ENCODE results near the gene PLA2G2C. TPM values are rescaled to one million over a fixed set of nuclear protein-coding genes. Genes with fewer than 3 reads are reported as not detected.

Gene PLA2G2C
- total and polyA plus RNA-seq, 2 of the 13 experiments (the other 11 are each of a cell fraction or from before 2014, with no cell fraction given): not detected

DNA sequence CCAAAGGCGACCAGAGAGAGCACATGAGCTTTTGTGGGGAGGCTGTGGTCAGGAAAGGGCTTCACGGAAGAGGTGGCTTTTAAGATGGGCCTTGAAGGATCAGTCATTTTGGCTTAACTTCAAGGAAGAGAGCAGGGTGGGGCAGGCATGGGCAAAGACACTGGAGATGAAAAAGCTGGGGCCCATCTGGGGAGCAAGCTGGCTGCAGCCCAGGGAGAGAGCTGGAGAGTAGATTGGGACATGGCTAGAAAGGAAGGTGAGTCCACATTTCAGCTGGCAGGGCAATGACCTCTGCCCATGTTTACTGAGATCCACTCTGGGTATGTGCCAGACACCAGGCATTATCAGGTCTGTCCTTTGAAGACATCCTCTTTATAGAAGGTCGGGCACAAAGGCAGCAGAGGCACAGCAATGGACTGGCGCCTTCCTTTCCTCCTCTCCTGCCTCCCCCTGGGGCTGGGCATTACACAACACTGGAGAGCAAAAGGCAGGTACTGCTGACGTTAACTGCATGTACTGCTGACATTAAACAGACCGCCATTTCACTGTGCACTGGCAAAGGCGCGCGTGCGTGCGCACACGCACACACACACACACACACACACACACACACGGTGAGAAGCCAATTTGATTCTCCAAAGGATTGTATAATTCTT is 2.6 kb downstream of the PLA2G2C start:
- Histone ChIP-seq H3K9me3 (ENCODE audit: low read length) (no peaks in the 10 kb centered on the region), H3K4me3 (replicated peaks in 1 of 3; ENCODE audit: insufficient read depth in 1 of 3, low read depth in 2 of 3, low read length in 3 of 3) (no peak overlapping the region), H3K4me2 (ENCODE audit: low read depth, low read length) (no peak overlapping the region), H4K20me1 (ENCODE audit: insufficient read depth, low read length) (no peaks in the 10 kb centered on the region), H3K27ac (ENCODE audit: extremely low read length, insufficient read depth, low read length) (no peak overlapping the region), H3K27me3 (ENCODE audit: control insufficient read depth in 1 of 2, insufficient read depth in 2 of 2, low read length in 2 of 2) (peaks cover 2 to 50% of the 10 kb centered on the region in 2 experiments; a peak in 3 of 5 replicates), H3K9ac (ENCODE audit: insufficient read depth, low read depth, low read length) (no peak overlapping the region), H3K4me1 (ENCODE audit: insufficient read depth, low read length) (peaks cover 34% of the 10 kb centered on the region), H3K36me3 (replicated peaks in 1 of 2; ENCODE audit: control insufficient read depth in 1 of 2, insufficient read depth in 2 of 2, low read length in 2 of 2) (no peaks in the 10 kb centered on the region), H3K79me2 (ENCODE audit: insufficient read depth, low read length) (no peaks in the 10 kb centered on the region), H2AFZ (ENCODE audit: low read length) (no peak overlapping the region)
- no TSS peak for BruUV-seq (replicated peaks)
- ATAC-seq: no peak; the same call in 2 of the 3 replicates
- no peak for FAIRE-seq
- POLR2A ChIA-PET: no interaction called here
- in situ Hi-C loops (cut with HindIII; ENCODE audit: extremely low pct_ligation_motif_present, low pct_unique_long_range_greater_than_20kb) (no loop called here), intact Hi-C loops (cut with micrococcal nuclease; ENCODE audit: unreplicated experiment) (no loop called here)
- peak; percentile 78; the same call in 1 of the 2 replicates for TF ChIP-seq RXRA (CRISPR knock-in tag; IDR thresholded peaks at IDR 0.05)
- no peak for TF ChIP-seq ZSCAN20 (CRISPR knock-in tag; IDR thresholded peaks at IDR 0.05; ENCODE audit: borderline replicate concordance)
- no peak for TF ChIP-seq SYNCRIP (IDR thresholded peaks at IDR 0.05; ENCODE audit: insufficient read depth, low read depth, low read length)
- no peak for TF ChIP-seq CREB1 (IDR thresholded peaks at IDR 0.05)
- TF ChIP-seq CREB1 (CRISPR knock-in tag; IDR thresholded peaks at IDR 0.05): no peak
- TF ChIP-seq NFRKB (IDR thresholded peaks at IDR 0.05): no peak
- no peak for TF ChIP-seq FOXA1 (IDR thresholded peaks at IDR 0.05)
- TF ChIP-seq FOXA1 (CRISPR knock-in tag; IDR thresholded peaks at IDR 0.05): peak; percentile 49; the same call in 1 of the 2 replicates
- TF ChIP-seq ZNF431 (CRISPR knock-in tag; IDR thresholded peaks at IDR 0.05; ENCODE audit: borderline replicate concordance, low read depth): no peak
- no peak for TF ChIP-seq KLF6 (CRISPR knock-in tag; IDR thresholded peaks at IDR 0.05)
- TF ChIP-seq, protein P1, sequence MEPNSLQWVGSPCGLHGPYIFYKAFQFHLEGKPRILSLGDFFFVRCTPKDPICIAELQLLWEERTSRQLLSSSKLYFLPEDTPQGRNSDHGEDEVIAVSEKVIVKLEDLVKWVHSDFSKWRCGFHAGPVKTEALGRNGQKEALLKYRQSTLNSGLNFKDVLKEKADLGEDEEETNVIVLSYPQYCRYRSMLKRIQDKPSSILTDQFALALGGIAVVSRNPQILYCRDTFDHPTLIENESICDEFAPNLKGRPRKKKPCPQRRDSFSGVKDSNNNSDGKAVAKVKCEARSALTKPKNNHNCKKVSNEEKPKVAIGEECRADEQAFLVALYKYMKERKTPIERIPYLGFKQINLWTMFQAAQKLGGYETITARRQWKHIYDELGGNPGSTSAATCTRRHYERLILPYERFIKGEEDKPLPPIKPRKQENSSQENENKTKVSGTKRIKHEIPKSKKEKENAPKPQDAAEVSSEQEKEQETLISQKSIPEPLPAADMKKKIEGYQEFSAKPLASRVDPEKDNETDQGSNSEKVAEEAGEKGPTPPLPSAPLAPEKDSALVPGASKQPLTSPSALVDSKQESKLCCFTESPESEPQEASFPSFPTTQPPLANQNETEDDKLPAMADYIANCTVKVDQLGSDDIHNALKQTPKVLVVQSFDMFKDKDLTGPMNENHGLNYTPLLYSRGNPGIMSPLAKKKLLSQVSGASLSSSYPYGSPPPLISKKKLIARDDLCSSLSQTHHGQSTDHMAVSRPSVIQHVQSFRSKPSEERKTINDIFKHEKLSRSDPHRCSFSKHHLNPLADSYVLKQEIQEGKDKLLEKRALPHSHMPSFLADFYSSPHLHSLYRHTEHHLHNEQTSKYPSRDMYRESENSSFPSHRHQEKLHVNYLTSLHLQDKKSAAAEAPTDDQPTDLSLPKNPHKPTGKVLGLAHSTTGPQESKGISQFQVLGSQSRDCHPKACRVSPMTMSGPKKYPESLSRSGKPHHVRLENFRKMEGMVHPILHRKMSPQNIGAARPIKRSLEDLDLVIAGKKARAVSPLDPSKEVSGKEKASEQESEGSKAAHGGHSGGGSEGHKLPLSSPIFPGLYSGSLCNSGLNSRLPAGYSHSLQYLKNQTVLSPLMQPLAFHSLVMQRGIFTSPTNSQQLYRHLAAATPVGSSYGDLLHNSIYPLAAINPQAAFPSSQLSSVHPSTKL (CRISPR knock-in tag; IDR thresholded peaks at IDR 0.05): 0 out of 2 replicates have a peak, but pooled peaks have one; percentile 7
- TF ChIP-seq CEBPB (IDR thresholded peaks at IDR 0.05; ENCODE audit: borderline replicate concordance, low read depth, low read length): peak; percentile 45; the same call in 1 of the 2 replicates
- DNase-seq (ENCODE audit: low spot score): peak; percentile 35
- CTCF ChIA-PET (ENCODE audit: low intra/inter-chr PET ratio, low total read pairs): no interaction called here
- WGBS (ENCODE audit: low lambda C conversion rate): 47% methylated on average over 13 of the region's 13 CpGs

Data from HepG2 (cell line).